ENCODE data around the gene IGFBP6. TPM values are rescaled to one million over a fixed set of nuclear protein-coding genes. Genes with fewer than 3 reads are reported as not detected.

IGFBP6 gene
- total RNA-seq, 1 donor from 2014 or later, result 0.72 TPM

GRCh38 chr12:53133722-53134121 is 36.3 kb downstream of the IGFBP6 start:
- no peak for TF ChIP-seq CTCF (conservative IDR thresholded peaks at IDR 0.05)
- no peak for DNase-seq (ENCODE audit: low read depth, low spot score)
- H3K4me3 Mint-ChIP-seq, result no peak overlapping the region
- no peaks in the 10 kb centered on the region for H3K4me1 Mint-ChIP-seq
- H3K36me3 Mint-ChIP-seq (ENCODE audit: low read depth), result peaks cover 3% of the 10 kb centered on the region
- peaks cover 9% of the 10 kb centered on the region for H3K9me3 Mint-ChIP-seq
- H3K27ac Mint-ChIP-seq (ENCODE audit: unreplicated experiment), result no peak overlapping the region
- H3K27me3 Mint-ChIP-seq (ENCODE audit: low read depth), result peaks cover 7% of the 10 kb centered on the region

GRCh38 chr12:53143355-53143754 is 45.9 kb downstream of the IGFBP6 start:
- peaks cover 3% of the 10 kb centered on the region for H3K9me3 Mint-ChIP-seq
- H3K27ac Mint-ChIP-seq (ENCODE audit: unreplicated experiment), result no peak overlapping the region
- no peak for DNase-seq (ENCODE audit: low read depth, low spot score)
- H3K4me3 Mint-ChIP-seq, result no peak overlapping the region
- no peaks in the 10 kb centered on the region for H3K27me3 Mint-ChIP-seq (ENCODE audit: low read depth)
- no peaks in the 10 kb centered on the region for H3K36me3 Mint-ChIP-seq (ENCODE audit: low read depth)
- no peaks in the 10 kb centered on the region for H3K4me1 Mint-ChIP-seq
- no peak for TF ChIP-seq CTCF (conservative IDR thresholded peaks at IDR 0.05)

- no peak for TF ChIP-seq CTCF (conservative IDR thresholded peaks at IDR 0.05)
- H3K27ac Mint-ChIP-seq (ENCODE audit: unreplicated experiment), result no peak overlapping the region
- H3K4me1 Mint-ChIP-seq, result peaks cover 3% of the 10 kb centered on the region
- no peaks in the 10 kb centered on the region for H3K36me3 Mint-ChIP-seq (ENCODE audit: low read depth)
- no peak overlapping the region for H3K4me3 Mint-ChIP-seq
- no peaks in the 10 kb centered on the region for H3K27me3 Mint-ChIP-seq (ENCODE audit: low read depth)
- DNase-seq (ENCODE audit: low read depth, low spot score), result no peak
- no peaks in the 10 kb centered on the region for H3K9me3 Mint-ChIP-seq
Measured at GRCh38 chr12:53145383-53146260, 48.2 kb downstream of the IGFBP6 start.

- Mint-ChIP-seq H3K9me3 (no peaks in the 10 kb centered on the region), H3K27me3 (ENCODE audit: low read depth) (no peaks in the 10 kb centered on the region), H3K4me3 (no peak overlapping the region), H3K4me1 (peaks cover 3% of the 10 kb centered on the region), H3K27ac (ENCODE audit: unreplicated experiment) (no peak overlapping the region), H3K36me3 (ENCODE audit: low read depth) (no peaks in the 10 kb centered on the region)
- no peak for TF ChIP-seq CTCF (conservative IDR thresholded peaks at IDR 0.05)
- no peak for DNase-seq (ENCODE audit: low read depth, low spot score)
Measured at GRCh38 chr12:53147181-53147580, 49.7 kb downstream of the IGFBP6 start.

GRCh38 chr12:53147653-53148052 is 50.2 kb downstream of the IGFBP6 start:
- no peak for DNase-seq (ENCODE audit: low read depth, low spot score)
- TF ChIP-seq CTCF (conservative IDR thresholded peaks at IDR 0.05), result no peak
- H3K36me3 Mint-ChIP-seq (ENCODE audit: low read depth), result no peaks in the 10 kb centered on the region
- H3K9me3 Mint-ChIP-seq, result no peaks in the 10 kb centered on the region
- H3K27ac Mint-ChIP-seq (ENCODE audit: unreplicated experiment), result no peak overlapping the region
- H3K27me3 Mint-ChIP-seq (ENCODE audit: low read depth), result no peaks in the 10 kb centered on the region
- H3K4me3 Mint-ChIP-seq, result no peak overlapping the region
- H3K4me1 Mint-ChIP-seq, result peaks cover 3% of the 10 kb centered on the region

All from neural crest cell (in vitro differentiated cells).